Measurements from ENCODE around the gene FLNB.

DNA sequence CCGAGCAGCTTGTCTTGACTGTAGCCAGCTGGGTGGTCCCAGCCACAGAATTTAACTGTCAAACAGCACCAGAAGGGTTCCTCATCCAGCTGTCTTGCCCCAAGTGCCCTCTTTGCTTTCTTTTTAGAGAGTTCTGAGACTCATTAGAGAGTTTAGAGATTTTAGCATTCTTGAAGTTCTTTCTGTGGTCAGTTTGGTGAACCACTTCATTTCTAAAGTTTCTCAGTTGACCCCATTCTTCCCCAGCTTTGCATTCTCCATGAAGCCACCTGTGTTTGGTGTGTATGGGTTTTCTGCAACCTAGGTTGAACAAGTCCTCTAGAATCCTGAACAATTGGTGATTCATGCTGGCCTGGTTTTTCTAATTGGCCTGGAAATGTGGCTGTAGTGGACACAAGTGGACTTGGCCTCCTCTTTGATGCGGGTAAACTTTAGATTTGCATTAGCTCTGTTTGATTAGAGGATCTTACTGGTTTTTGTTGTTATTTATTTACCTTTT, 33.7 kb downstream of the FLNB start:
- TF ChIP-seq, protein P1, sequence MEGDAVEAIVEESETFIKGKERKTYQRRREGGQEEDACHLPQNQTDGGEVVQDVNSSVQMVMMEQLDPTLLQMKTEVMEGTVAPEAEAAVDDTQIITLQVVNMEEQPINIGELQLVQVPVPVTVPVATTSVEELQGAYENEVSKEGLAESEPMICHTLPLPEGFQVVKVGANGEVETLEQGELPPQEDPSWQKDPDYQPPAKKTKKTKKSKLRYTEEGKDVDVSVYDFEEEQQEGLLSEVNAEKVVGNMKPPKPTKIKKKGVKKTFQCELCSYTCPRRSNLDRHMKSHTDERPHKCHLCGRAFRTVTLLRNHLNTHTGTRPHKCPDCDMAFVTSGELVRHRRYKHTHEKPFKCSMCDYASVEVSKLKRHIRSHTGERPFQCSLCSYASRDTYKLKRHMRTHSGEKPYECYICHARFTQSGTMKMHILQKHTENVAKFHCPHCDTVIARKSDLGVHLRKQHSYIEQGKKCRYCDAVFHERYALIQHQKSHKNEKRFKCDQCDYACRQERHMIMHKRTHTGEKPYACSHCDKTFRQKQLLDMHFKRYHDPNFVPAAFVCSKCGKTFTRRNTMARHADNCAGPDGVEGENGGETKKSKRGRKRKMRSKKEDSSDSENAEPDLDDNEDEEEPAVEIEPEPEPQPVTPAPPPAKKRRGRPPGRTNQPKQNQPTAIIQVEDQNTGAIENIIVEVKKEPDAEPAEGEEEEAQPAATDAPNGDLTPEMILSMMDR (IDR thresholded peaks at IDR 0.05), result no peak
- TF ChIP-seq POLR2AphosphoS5 (IDR thresholded peaks at IDR 0.05) (no peak), POLR2A (IDR thresholded peaks at IDR 0.05) (no peak)

All from prostate gland (tissue), 2 donors.